LoVo (cell line): ENCODE data around the gene NHEJ1.

Experiments
- DNase-seq: peaks from one replicate; pipeline ENCODE4 v3.0.0-alpha.2; 2016; ENCODE audit warnings: low spot score

Gene NHEJ1

GRCh38 chr2:219167997-219168396, 7.4 kb upstream of the NHEJ1 start:
- DNase-seq, result no peak

DNA sequence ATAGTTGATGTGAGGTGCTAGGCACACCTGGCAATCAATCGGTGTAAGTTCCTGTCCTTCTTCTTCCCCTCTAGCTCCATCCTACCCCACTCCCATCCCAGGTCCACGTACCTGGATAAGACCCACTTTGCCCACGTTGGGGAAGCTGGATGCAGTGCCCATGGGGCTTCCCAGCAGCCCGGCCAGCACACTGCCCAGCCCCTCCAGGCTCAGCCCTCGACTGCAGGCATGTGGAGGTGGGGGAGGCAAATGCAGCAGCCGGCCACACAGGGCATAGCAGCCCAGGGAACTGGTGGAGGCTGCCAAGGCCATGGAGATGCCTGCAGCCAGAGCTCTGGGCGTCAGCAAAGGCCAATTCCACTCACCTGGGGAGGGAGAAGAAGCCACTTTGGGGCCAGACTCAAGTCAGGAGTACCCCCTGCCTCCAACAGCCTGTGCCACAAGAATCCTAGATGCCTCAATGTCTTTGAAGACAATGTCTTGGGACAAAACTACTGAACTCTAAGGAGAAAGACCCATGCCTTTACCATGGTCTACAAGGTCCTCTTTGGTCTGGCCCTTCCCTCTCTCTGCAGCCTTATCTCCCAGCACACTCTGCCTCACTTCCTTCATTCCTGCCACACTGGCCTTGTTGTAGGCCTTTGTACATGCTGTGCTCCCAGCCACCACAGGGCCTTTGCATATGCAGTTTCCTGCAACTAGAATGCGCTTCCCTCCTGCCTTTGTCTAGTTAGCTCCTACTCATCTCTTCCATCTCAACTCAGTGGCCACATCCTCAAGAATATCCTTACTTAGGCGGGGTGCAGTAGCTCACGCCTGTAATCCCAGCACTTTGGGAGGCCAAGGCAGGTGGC, 4.7 kb upstream of the NHEJ1 start:
- no peak for DNase-seq

GRCh38 chr2:219163156-219163555, 2.5 kb upstream of the NHEJ1 start:
- DNase-seq, result no peak

DNA sequence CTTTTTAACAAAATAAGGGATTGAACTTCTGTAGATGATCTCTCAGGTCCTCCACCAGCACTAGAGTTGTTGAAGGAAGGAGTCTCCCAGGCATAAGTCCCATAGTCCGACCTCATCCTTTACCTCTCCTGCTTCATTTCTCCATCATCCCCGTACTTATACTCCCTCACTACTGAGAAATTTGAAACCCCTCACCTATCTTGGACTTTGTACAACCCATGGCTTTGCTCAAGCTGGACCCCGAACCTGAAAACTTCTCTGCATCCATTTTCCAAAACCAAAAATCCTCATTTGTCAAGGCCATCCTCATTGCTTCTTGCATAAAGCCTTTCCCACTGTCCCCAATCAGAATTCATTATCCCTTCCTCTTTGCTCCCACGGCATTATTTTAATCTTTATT, 482 bp upstream of the NHEJ1 start:
- DNase-seq, result no peak

DNA sequence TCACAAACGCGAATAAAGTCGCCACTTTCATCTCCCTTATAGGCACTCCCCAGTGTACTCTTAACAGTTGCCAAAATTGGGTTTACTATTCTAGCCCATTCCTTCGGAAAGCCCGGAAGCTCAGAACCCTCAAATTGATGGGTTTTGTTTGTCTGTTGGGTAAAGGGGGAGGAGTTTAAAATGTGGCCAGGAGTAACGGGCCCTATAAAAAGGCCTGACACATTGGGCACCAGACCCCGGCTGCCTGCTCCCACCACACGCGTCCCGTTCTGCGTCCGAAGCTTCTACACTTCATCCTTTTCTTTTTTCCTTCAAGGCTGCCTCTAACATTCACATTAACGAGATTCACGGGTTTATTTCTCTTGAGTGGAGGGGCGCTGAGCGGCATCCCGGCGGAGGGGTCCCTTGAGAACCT, 837 bp downstream of the NHEJ1 start:
- DNase-seq, result no peak

GRCh38 chr2:219158586-219158985, 2.0 kb downstream of the NHEJ1 start:
- DNase-seq, result no peak

- no peak for DNase-seq
Measured at GRCh38 chr2:219158025-219158424, 2.6 kb downstream of the NHEJ1 start.

- no peak for DNase-seq
Measured at GRCh38 chr2:219157396-219157795, 3.2 kb downstream of the NHEJ1 start.

- peak; percentile 78 for DNase-seq
Measured at GRCh38 chr2:219155054-219155644, 5.5 kb downstream of the NHEJ1 start.

GRCh38 chr2:219149667-219150066, 10.9 kb downstream of the NHEJ1 start:
- no peak for DNase-seq

- no peak for DNase-seq
Measured at GRCh38 chr2:219142329-219142728, 18.3 kb downstream of the NHEJ1 start.

DNA sequence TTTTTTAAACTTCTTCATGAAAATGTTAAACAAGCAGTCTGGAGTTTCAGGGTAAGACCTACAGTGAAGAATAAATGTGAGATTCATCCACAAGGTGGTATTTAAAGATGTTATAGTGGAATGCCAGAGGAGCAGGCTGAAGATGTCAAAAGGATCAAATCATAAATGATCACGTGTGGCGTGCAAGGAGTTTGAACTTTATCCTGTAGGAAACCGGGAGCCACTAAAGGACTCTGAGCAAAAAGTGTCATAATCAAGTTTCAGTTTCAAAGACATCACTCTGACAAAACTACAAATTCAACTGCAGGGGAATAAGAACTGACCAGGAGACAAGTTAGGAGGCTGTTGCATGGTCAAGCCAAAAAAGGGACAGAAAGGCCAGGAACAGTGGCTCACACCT, 19.9 kb downstream of the NHEJ1 start:
- DNase-seq, result no peak

GRCh38 chr2:219133976-219134375, 26.6 kb downstream of the NHEJ1 start:
- DNase-seq, result no peak

DNA sequence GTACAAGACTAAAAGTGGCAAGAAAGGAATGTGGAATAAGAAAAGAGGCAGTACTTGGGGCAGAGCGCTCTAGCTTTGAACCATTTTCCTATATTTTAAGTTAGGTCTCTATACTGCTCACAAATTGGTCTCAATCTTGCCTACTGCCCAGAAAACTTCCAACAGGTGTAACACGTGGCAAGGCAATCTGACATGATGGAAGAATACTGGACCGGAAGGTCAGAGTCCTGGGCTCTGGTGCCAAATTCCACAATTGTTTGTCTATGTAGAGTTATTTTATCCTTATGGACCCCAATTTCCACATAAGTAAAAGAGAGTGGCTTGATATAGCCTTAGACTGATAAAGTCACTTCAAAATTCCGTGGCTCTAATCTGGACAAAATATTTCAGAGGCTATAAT, 28.9 kb downstream of the NHEJ1 start:
- DNase-seq, result no peak

- no peak for DNase-seq
Measured at GRCh38 chr2:219131327-219131726, 29.3 kb downstream of the NHEJ1 start.

DNA sequence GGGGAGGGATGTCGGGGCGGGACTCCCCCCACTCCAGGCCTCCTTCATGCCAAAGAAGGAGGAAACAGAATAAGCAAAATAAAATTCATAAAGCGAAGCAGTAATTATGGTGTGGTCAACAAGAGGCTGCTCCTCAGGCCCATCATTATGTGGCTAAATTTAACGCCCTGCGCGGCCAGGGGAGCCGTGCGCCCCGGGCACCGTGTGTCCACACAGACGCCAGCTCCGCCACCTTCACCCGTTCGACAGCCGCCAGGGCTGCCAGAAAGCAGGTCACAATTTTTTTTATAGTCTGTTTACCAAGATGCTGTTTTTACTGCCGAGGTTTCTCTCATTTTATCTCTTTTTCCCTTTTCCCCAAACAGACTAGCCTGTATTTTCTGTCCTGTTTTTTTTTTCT, 31.0 kb downstream of the NHEJ1 start:
- no peak for DNase-seq

GRCh38 chr2:219128396-219128795, 32.2 kb downstream of the NHEJ1 start:
- DNase-seq, result no peak

DNA sequence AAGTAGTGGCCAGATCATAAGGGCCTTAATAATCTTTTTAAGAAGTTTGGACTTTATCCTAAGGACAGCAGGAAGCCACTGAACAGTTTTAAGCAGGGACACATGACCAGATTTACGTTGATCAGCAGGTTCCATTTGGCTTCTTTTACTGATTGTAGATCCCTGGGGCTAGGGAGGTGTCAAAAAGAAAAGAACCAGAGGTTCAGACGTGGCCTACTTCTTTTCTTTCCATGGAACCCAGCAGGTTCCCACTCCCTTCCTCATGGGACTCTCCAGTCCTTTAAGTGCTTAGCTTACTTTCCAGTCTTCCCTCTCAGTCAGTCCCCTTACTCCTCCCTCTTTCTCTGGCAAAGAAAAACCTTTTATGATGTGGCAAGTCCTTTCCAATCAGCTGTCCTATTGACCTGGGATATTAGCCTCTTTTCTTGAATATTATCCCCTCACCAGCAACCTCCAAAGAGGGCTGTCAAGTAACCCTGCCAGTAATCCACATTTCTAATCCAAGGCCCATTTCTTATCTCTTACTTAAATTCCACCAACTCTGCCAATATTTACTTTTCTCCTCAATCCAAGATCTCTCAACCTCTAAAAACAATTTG, 33.5 kb downstream of the NHEJ1 start:
- no peak for DNase-seq

GRCh38 chr2:219126555-219126954, 34.1 kb downstream of the NHEJ1 start:
- DNase-seq, result no peak

DNA sequence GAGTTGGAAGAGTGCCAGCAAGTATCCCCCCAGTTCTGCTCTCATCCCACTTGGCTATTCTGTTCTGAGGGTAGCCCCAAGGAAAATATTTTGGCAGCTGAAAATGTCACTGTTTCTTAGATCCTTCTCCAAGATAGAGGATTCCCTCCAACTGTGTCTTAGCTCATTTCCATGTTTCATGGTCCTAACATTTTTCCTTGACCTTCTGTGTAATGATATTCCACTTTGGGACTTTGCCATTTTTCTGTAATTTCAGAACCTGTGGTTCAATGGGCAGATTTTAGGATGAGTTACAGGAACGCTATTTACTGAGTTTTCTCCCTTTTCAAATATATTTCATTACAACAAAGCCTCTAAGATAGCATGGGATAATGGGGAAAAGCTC, 34.7 kb downstream of the NHEJ1 start:
- no peak for DNase-seq

GRCh38 chr2:219125225-219125885, 35.3 kb downstream of the NHEJ1 start:
- peak; percentile 68 for DNase-seq

GRCh38 chr2:219124381-219125110, 36.1 kb downstream of the NHEJ1 start:
- DNase-seq, result peak; percentile 29
